ENCODE data around the gene COX4I2. TPM values are rescaled to one million over a fixed set of nuclear protein-coding genes. Genes with fewer than 3 reads are reported as not detected.
A peak's percentile ranks its signal among the peaks of the same experiment; 100 is the strongest.

Gene COX4I2
- total and polyA plus RNA-seq, 4 donors = 0.35 to 0.81 (median 0.59) TPM; not detected in 1

GRCh38 chr20:31669876-31670275 lies 32.2 kb downstream of the COX4I2 start:
- Histone ChIP-seq H3K4me1 (ENCODE audit: control insufficient read depth in 4 of 4, insufficient read depth in 4 of 4, low read length in 3 of 4) (peaks cover 10 to 46% (median 34%) of the 10 kb centered on the region in 4 donors), H3K9me3 (ENCODE audit: control insufficient read depth in 4 of 4, low read length in 3 of 4) (no peaks in the 10 kb centered on the region), H3K27me3 (ENCODE audit: control insufficient read depth in 4 of 4, insufficient read depth in 4 of 4, low read length in 3 of 4) (no peaks in the 10 kb centered on the region), H3K9ac (ENCODE audit: low read depth in 1 of 2, low read length in 2 of 2) (no peak overlapping the region), H3K36me3 (ENCODE audit: control insufficient read depth in 4 of 4, insufficient read depth in 3 of 4, low read depth in 1 of 4, low read length in 3 of 4) (no peaks in the 10 kb centered on the region), H3K27ac (ENCODE audit: low read depth in 1 of 2, low read length in 2 of 2) (peak overlapping the region; percentile 8 to 42), H3K4me3 (ENCODE audit: low read depth in 1 of 3, low read length in 3 of 3) (no peak overlapping the region)
- no peak for DNase-seq (ENCODE audit: low spot score)
- 74% methylated on average over 3 of the region's 3 CpGs for WGBS
- peak; percentile 93 for TF ChIP-seq REST (IDR thresholded peaks at IDR 0.05)
- no peak for TF ChIP-seq YY1 (IDR thresholded peaks at IDR 0.05)

GRCh38 chr20:31670371-31671228 lies 32.9 kb downstream of the COX4I2 start:
- Histone ChIP-seq H3K4me1 (ENCODE audit: control insufficient read depth in 4 of 4, insufficient read depth in 4 of 4, low read length in 3 of 4) (peaks cover 8 to 46% (median 31%) of the 10 kb centered on the region in 4 donors), H3K27me3 (ENCODE audit: control insufficient read depth in 4 of 4, insufficient read depth in 4 of 4, low read length in 3 of 4) (no peaks in the 10 kb centered on the region), H3K9me3 (ENCODE audit: control insufficient read depth in 4 of 4, low read length in 3 of 4) (no peaks in the 10 kb centered on the region), H3K9ac (ENCODE audit: low read depth in 1 of 2, low read length in 2 of 2) (no peak overlapping the region), H3K36me3 (ENCODE audit: control insufficient read depth in 4 of 4, insufficient read depth in 3 of 4, low read depth in 1 of 4, low read length in 3 of 4) (no peaks in the 10 kb centered on the region), H3K4me3 (ENCODE audit: low read depth in 1 of 3, low read length in 3 of 3) (no peak overlapping the region), H3K27ac (ENCODE audit: low read depth in 1 of 2, low read length in 2 of 2) (peak overlapping the region; percentile 8 to 53)
- WGBS = 74% methylated on average over 10 of the region's 10 CpGs
- TF ChIP-seq GABPA (IDR thresholded peaks at IDR 0.05 in 1 of 2, conservative IDR thresholded peaks at IDR 0.05 in 1 of 2) = no peak
- peak; percentile 36 for TF ChIP-seq SP1 (IDR thresholded peaks at IDR 0.05)
- no peak for TF ChIP-seq ZBTB33 (IDR thresholded peaks at IDR 0.05)
- no peak for TF ChIP-seq RAD21 (IDR thresholded peaks at IDR 0.05)
- TF ChIP-seq ATF3 (IDR thresholded peaks at IDR 0.05) = no peak
- TF ChIP-seq NR2F2 (IDR thresholded peaks at IDR 0.05) = peak; percentile 13
- peak; percentile 74 for DNase-seq (ENCODE audit: low spot score)

GRCh38 chr20:31671324-31671723 lies 33.6 kb downstream of the COX4I2 start:
- TF ChIP-seq JUND (IDR thresholded peaks at IDR 0.05) (no peak), TAF1 (conservative IDR thresholded peaks at IDR 0.05) (no peak), ATF3 (IDR thresholded peaks at IDR 0.05) (no peak), MAX (IDR thresholded peaks at IDR 0.05) (no peak), FOXA1 (IDR thresholded peaks at IDR 0.05) (no peak), RXRA (IDR thresholded peaks at IDR 0.05) (no peak), GABPA (IDR thresholded peaks at IDR 0.05 in 1 of 2, conservative IDR thresholded peaks at IDR 0.05 in 1 of 2) (no peak), SP1 (IDR thresholded peaks at IDR 0.05) (no peak), EGR1 (IDR thresholded peaks at IDR 0.05; ENCODE audit: low read depth in 2 of 2) (no peak), RAD21 (IDR thresholded peaks at IDR 0.05) (no peak)

More at GRCh38 chr20:31671324-31671723, 33.6 kb downstream of the COX4I2 start:
- no peaks in the 10 kb centered on the region for H3K9me3 ChIP-seq (ENCODE audit: control insufficient read depth in 4 of 4, low read length in 3 of 4)
- H3K36me3 ChIP-seq (ENCODE audit: control insufficient read depth in 4 of 4, insufficient read depth in 3 of 4, low read depth in 1 of 4, low read length in 3 of 4) = no peaks in the 10 kb centered on the region
- no peaks in the 10 kb centered on the region for H3K27me3 ChIP-seq (ENCODE audit: control insufficient read depth in 4 of 4, insufficient read depth in 4 of 4, low read length in 3 of 4)
- DNase-seq (ENCODE audit: low spot score) = no peak
- H3K9ac ChIP-seq (ENCODE audit: low read depth in 1 of 2, low read length in 2 of 2) = no peak overlapping the region
- peaks cover 9 to 46% (median 31%) of the 10 kb centered on the region in 4 donors for H3K4me1 ChIP-seq (ENCODE audit: control insufficient read depth in 4 of 4, insufficient read depth in 4 of 4, low read length in 3 of 4)
- H3K4me3 ChIP-seq (ENCODE audit: low read depth in 1 of 3, low read length in 3 of 3) = no peak overlapping the region
- WGBS = 94% methylated on average over 2 of the region's 2 CpGs
- H3K27ac ChIP-seq (ENCODE audit: low read depth in 1 of 2, low read length in 2 of 2) = peak overlapping the region; percentile 8 to 53

All from liver (tissue), 9 donors.